Central memory CD8-positive, alpha-beta T cell (primary cell): ENCODE results near the gene PHLDB2.

Experiments used
- ATAC-seq: fragments of 150-1000 bp; cut with Tn5 transposase; replicated peaks from 2 replicates; pipeline ENCODE4 v1.10.0; 2022; ENCODE audit warnings: mild to moderate bottlenecking, moderate FRiP score, moderate number of reproducible peaks; ENCODE audit not compliant: poor library complexity, severe bottlenecking; ENCODE audit errors: extremely low read depth
- DNase-seq, 2 donors: peaks; one replicate each; pipeline ENCODE4 v3.0.0; 2021; ENCODE audit warnings: low spot score in 2 of 2
- H3K27ac Mint-ChIP-seq: one replicate; pipeline ENCODE4 v1.8.0; 2022; ENCODE audit warnings: low read depth, mild to moderate bottlenecking, moderate library complexity, mixed read lengths
- H3K27me3 Mint-ChIP-seq: one replicate; pipeline ENCODE4 v1.8.0; 2022; ENCODE audit warnings: mixed read lengths
- H3K36me3 Mint-ChIP-seq: one replicate; pipeline ENCODE4 v1.8.0; 2022; ENCODE audit warnings: mild to moderate bottlenecking, moderate library complexity, mixed read lengths; ENCODE audit not compliant: insufficient read depth
- H3K4me1 Mint-ChIP-seq: one replicate; pipeline ENCODE4 v1.8.0; 2022; ENCODE audit warnings: mixed read lengths
- H3K4me3 Mint-ChIP-seq: one replicate; pipeline ENCODE4 v1.8.0; 2022; ENCODE audit warnings: mild to moderate bottlenecking, moderate library complexity, mixed read lengths
- H3K9me3 Mint-ChIP-seq: one replicate; pipeline ENCODE4 v1.8.0; 2022; ENCODE audit warnings: mixed read lengths

Gene PHLDB2

GRCh38 chr3:111827871-111828270 is 31.2 kb upstream of the PHLDB2 start:
- H3K4me1 Mint-ChIP-seq = peaks cover 18% of the 10 kb centered on the region
- no peak overlapping the region for H3K27ac Mint-ChIP-seq
- DNase-seq = no peak
- ATAC-seq = no peak
- no peaks in the 10 kb centered on the region for H3K27me3 Mint-ChIP-seq
- H3K4me3 Mint-ChIP-seq = no peak overlapping the region
- no peaks in the 10 kb centered on the region for H3K36me3 Mint-ChIP-seq
- H3K9me3 Mint-ChIP-seq = no peaks in the 10 kb centered on the region

- DNase-seq = no peak
- no peak overlapping the region for H3K4me3 Mint-ChIP-seq
- no peak for ATAC-seq
- no peak overlapping the region for H3K27ac Mint-ChIP-seq
- H3K27me3 Mint-ChIP-seq = no peaks in the 10 kb centered on the region
- no peaks in the 10 kb centered on the region for H3K36me3 Mint-ChIP-seq
- H3K4me1 Mint-ChIP-seq = peaks cover 18% of the 10 kb centered on the region
- no peaks in the 10 kb centered on the region for H3K9me3 Mint-ChIP-seq
Observed at GRCh38 chr3:111828530-111828929, 30.5 kb upstream of the PHLDB2 start.

GRCh38 chr3:111829023-111829422 is 30.0 kb upstream of the PHLDB2 start:
- Mint-ChIP-seq H3K36me3 (no peaks in the 10 kb centered on the region), H3K27me3 (no peaks in the 10 kb centered on the region), H3K4me1 (peaks cover 18% of the 10 kb centered on the region), H3K9me3 (no peaks in the 10 kb centered on the region), H3K27ac (no peak overlapping the region), H3K4me3 (no peak overlapping the region)
- ATAC-seq (no peak), DNase-seq (no peak)

GRCh38 chr3:111831840-111832239 is 27.2 kb upstream of the PHLDB2 start:
- ATAC-seq (peak; percentile 78), DNase-seq (no peak)
- H3K27ac Mint-ChIP-seq = peak overlapping the region; percentile 21
- H3K4me3 Mint-ChIP-seq = no peak overlapping the region
- no peaks in the 10 kb centered on the region for H3K9me3 Mint-ChIP-seq
- peaks cover 13% of the 10 kb centered on the region for H3K4me1 Mint-ChIP-seq
- no peaks in the 10 kb centered on the region for H3K36me3 Mint-ChIP-seq
- H3K27me3 Mint-ChIP-seq = no peaks in the 10 kb centered on the region

- H3K4me1 Mint-ChIP-seq = peaks cover 3% of the 10 kb centered on the region
- no peak for ATAC-seq
Observed at GRCh38 chr3:111837112-111837511, 22.0 kb upstream of the PHLDB2 start.

GRCh38 chr3:111838133-111838532 is 20.9 kb upstream of the PHLDB2 start:
- Mint-ChIP-seq H3K27ac (no peak overlapping the region), H3K4me1 (no peaks in the 10 kb centered on the region), H3K4me3 (no peak overlapping the region), H3K27me3 (no peaks in the 10 kb centered on the region), H3K9me3 (no peaks in the 10 kb centered on the region), H3K36me3 (no peaks in the 10 kb centered on the region)
- no peak for DNase-seq
- no peak for ATAC-seq

More at GRCh38 chr3:111837112-111837511, 22.0 kb upstream of the PHLDB2 start:
- no peak overlapping the region for H3K27ac Mint-ChIP-seq
- no peaks in the 10 kb centered on the region for H3K36me3 Mint-ChIP-seq
- DNase-seq = no peak
- no peaks in the 10 kb centered on the region for H3K9me3 Mint-ChIP-seq
- no peaks in the 10 kb centered on the region for H3K27me3 Mint-ChIP-seq
- no peak overlapping the region for H3K4me3 Mint-ChIP-seq

- Mint-ChIP-seq H3K4me1 (peaks cover under 1% of the 10 kb centered on the region), H3K27ac (no peak overlapping the region), H3K36me3 (peaks cover 2% of the 10 kb centered on the region), H3K4me3 (no peak overlapping the region), H3K27me3 (peaks cover 12% of the 10 kb centered on the region), H3K9me3 (no peaks in the 10 kb centered on the region)
- ATAC-seq (no peak), DNase-seq (no peak)
Observed at GRCh38 chr3:111846039-111846438, 13.0 kb upstream of the PHLDB2 start.

- no peak overlapping the region for H3K27ac Mint-ChIP-seq
- peaks cover 8% of the 10 kb centered on the region for H3K4me1 Mint-ChIP-seq
- H3K36me3 Mint-ChIP-seq = peaks cover 2% of the 10 kb centered on the region
Observed at GRCh38 chr3:111846717-111847116, 12.3 kb upstream of the PHLDB2 start.

GRCh38 chr3:111848283-111848682 is 10.8 kb upstream of the PHLDB2 start:
- Mint-ChIP-seq H3K36me3 (peaks cover 2% of the 10 kb centered on the region), H3K27ac (no peak overlapping the region), H3K4me1 (peaks cover 11% of the 10 kb centered on the region), H3K9me3 (no peaks in the 10 kb centered on the region), H3K4me3 (no peak overlapping the region), H3K27me3 (peaks cover 12% of the 10 kb centered on the region)
- ATAC-seq = no peak
- no peak for DNase-seq

More at GRCh38 chr3:111846717-111847116, 12.3 kb upstream of the PHLDB2 start:
- H3K27me3 Mint-ChIP-seq = peaks cover 12% of the 10 kb centered on the region
- H3K9me3 Mint-ChIP-seq = no peaks in the 10 kb centered on the region
- no peak for ATAC-seq
- no peak for DNase-seq
- H3K4me3 Mint-ChIP-seq = no peak overlapping the region

GRCh38 chr3:111848778-111849177 is 10.3 kb upstream of the PHLDB2 start:
- Mint-ChIP-seq H3K27me3 (peaks cover 10% of the 10 kb centered on the region), H3K36me3 (peaks cover 2% of the 10 kb centered on the region)
- no peak for DNase-seq

GRCh38 chr3:111850537-111850936 is 8.5 kb upstream of the PHLDB2 start:
- Mint-ChIP-seq H3K4me1 (peaks cover 11% of the 10 kb centered on the region), H3K36me3 (no peaks in the 10 kb centered on the region), H3K4me3 (no peak overlapping the region), H3K27ac (no peak overlapping the region), H3K9me3 (no peaks in the 10 kb centered on the region), H3K27me3 (no peaks in the 10 kb centered on the region)
- ATAC-seq (no peak), DNase-seq (no peak)

More at GRCh38 chr3:111848778-111849177, 10.3 kb upstream of the PHLDB2 start:
- Mint-ChIP-seq H3K27ac (no peak overlapping the region), H3K4me3 (no peak overlapping the region), H3K9me3 (no peaks in the 10 kb centered on the region), H3K4me1 (peaks cover 11% of the 10 kb centered on the region)
- ATAC-seq = no peak

GRCh38 chr3:111851511-111851954 is 7.5 kb upstream of the PHLDB2 start:
- DNase-seq = no peak
- Mint-ChIP-seq H3K9me3 (no peaks in the 10 kb centered on the region), H3K27ac (no peak overlapping the region), H3K4me3 (no peak overlapping the region), H3K4me1 (peaks cover 11% of the 10 kb centered on the region), H3K27me3 (no peaks in the 10 kb centered on the region), H3K36me3 (no peaks in the 10 kb centered on the region)
- ATAC-seq = peak; percentile 76

- Mint-ChIP-seq H3K4me1 (peaks cover 11% of the 10 kb centered on the region), H3K9me3 (no peaks in the 10 kb centered on the region), H3K36me3 (no peaks in the 10 kb centered on the region), H3K4me3 (no peak overlapping the region), H3K27me3 (no peaks in the 10 kb centered on the region), H3K27ac (no peak overlapping the region)
- DNase-seq = no peak
- no peak for ATAC-seq
Observed at GRCh38 chr3:111852540-111852939, 6.5 kb upstream of the PHLDB2 start.

- H3K4me3 Mint-ChIP-seq = no peak overlapping the region
- no peak overlapping the region for H3K27ac Mint-ChIP-seq
- DNase-seq (no peak), ATAC-seq (no peak)
- no peaks in the 10 kb centered on the region for H3K9me3 Mint-ChIP-seq
- no peaks in the 10 kb centered on the region for H3K27me3 Mint-ChIP-seq
- peaks cover 11% of the 10 kb centered on the region for H3K4me1 Mint-ChIP-seq
- no peaks in the 10 kb centered on the region for H3K36me3 Mint-ChIP-seq
Observed at GRCh38 chr3:111853068-111853467, 6.0 kb upstream of the PHLDB2 start.
